ENCODE results near the gene TBC1D10A.

DNA sequence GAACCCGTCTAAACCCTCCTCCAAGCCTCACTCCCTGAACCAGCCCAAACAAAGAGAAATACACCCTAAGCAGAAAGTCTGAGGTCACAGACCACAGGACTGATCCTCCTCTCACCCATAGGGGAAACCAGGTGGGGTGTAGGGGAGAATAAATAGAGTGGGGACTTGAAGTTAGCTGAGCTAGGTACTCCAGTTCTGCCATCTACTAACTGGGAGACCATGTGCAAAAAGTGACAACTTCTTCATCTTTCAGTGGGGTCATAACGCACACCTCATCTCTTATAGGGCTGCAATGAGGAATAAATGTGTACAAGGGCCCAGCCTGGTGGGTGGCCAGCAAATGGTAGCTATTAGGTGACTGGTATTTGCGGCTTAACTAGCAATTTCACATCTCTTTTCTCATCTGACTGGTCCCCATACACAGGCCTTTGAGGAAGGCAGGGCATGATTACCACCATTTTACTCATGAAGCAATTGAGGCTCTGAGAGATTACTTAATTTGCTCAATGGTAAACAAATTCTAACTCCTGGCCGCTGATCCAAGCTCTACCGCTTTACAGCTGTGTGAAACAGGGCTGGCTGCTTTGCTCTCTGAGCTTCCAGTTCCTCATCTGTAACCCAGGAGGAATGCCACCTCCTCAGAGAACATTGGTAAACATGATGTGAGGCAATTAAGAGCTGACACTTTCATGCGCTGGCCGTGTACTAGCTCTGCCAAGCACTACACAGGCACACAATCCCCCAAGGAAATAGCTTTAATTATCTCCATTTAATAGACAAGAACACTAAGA, 16.6 kb downstream of the TBC1D10A start:
- TF ChIP-seq, protein P1, sequence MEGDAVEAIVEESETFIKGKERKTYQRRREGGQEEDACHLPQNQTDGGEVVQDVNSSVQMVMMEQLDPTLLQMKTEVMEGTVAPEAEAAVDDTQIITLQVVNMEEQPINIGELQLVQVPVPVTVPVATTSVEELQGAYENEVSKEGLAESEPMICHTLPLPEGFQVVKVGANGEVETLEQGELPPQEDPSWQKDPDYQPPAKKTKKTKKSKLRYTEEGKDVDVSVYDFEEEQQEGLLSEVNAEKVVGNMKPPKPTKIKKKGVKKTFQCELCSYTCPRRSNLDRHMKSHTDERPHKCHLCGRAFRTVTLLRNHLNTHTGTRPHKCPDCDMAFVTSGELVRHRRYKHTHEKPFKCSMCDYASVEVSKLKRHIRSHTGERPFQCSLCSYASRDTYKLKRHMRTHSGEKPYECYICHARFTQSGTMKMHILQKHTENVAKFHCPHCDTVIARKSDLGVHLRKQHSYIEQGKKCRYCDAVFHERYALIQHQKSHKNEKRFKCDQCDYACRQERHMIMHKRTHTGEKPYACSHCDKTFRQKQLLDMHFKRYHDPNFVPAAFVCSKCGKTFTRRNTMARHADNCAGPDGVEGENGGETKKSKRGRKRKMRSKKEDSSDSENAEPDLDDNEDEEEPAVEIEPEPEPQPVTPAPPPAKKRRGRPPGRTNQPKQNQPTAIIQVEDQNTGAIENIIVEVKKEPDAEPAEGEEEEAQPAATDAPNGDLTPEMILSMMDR (conservative IDR thresholded peaks at IDR 0.05) = no peak
- TF ChIP-seq EZH2 (IDR thresholded peaks at IDR 0.05; ENCODE audit: low read depth) = no peak

Measured in PC-9 (cell line).